Liver (tissue), 9 donors: ENCODE results near the gene PLAAT5. TPM values are rescaled to one million over a fixed set of nuclear protein-coding genes. Genes with fewer than 3 reads are reported as not detected.
A peak's percentile ranks its signal among the peaks of the same experiment; 100 is the strongest.

Experiments
- DNase-seq: peaks from one replicate; pipeline ENCODE4 v3.0.0-alpha.2; 2017; ENCODE audit warnings: low spot score
- H3K27ac ChIP-seq, 2 donors: one replicate each; pipeline ENCODE4 v1.7.0; 2013; ENCODE audit warnings: inconsistent platforms in 2 of 2, low read length in 2 of 2, control low read depth in 1 of 2, low read depth in 1 of 2, mild to moderate bottlenecking in 1 of 2
- H3K27me3 ChIP-seq, 4 donors: one replicate each; pipeline versions ENCODE4 v1.6.1 to v1.7.0; 2013; ENCODE audit warnings: low read length in 3 of 4, inconsistent platforms in 1 of 4, mild to moderate bottlenecking in 1 of 4, moderate library complexity in 1 of 4; ENCODE audit not compliant: control insufficient read depth in 4 of 4, insufficient read depth in 4 of 4
- H3K36me3 ChIP-seq, 4 donors: one replicate each; pipeline versions ENCODE4 v1.6.1 to v1.7.0; 2013; ENCODE audit warnings: low read length in 3 of 4, mild to moderate bottlenecking in 3 of 4, low read depth in 1 of 4, moderate library complexity in 1 of 4; ENCODE audit not compliant: control insufficient read depth in 4 of 4, insufficient read depth in 3 of 4
- H3K4me1 ChIP-seq, 4 donors: one replicate each; pipeline versions ENCODE4 v1.6.1 to v1.7.0; 2013; ENCODE audit warnings: low read length in 3 of 4, mild to moderate bottlenecking in 3 of 4, moderate library complexity in 1 of 4; ENCODE audit not compliant: control insufficient read depth in 4 of 4, insufficient read depth in 4 of 4
- H3K4me3 ChIP-seq, 3 donors: one replicate each; pipeline versions ENCODE4 v1.6.1 to v1.7.0; 2013; ENCODE audit warnings: low read length in 3 of 3, control low read depth in 1 of 3, low read depth in 1 of 3, mild to moderate bottlenecking in 1 of 3
- H3K9ac ChIP-seq, 2 donors: one replicate each; pipeline ENCODE4 v1.7.0; 2013; ENCODE audit warnings: low read length in 2 of 2, mild to moderate bottlenecking in 2 of 2, moderate library complexity in 2 of 2, control low read depth in 1 of 2, low read depth in 1 of 2
- H3K9me3 ChIP-seq, 4 donors: one replicate each; pipeline versions ENCODE4 v1.6.1 to v1.7.0; 2013; ENCODE audit warnings: low read length in 3 of 4; ENCODE audit not compliant: control insufficient read depth in 4 of 4
- EGR1 ChIP-seq, 2 donors: IDR thresholded peaks; 2 replicates each; pipeline ENCODE4 v1.6.1; 2016 to 2018; ENCODE audit warnings: antibody characterized with exemption in 2 of 2, low read depth in 2 of 2
- FOXA1 ChIP-seq: IDR thresholded peaks from 2 replicates; pipeline ENCODE4 v1.6.1; 2016; ENCODE audit warnings: antibody characterized with exemption
- FOXA2 ChIP-seq: IDR thresholded peaks from 2 replicates; pipeline ENCODE4 v1.6.1; 2016; ENCODE audit warnings: antibody characterized with exemption
- GABPA ChIP-seq, 2 donors: IDR thresholded peaks in 1 of 2; conservative IDR thresholded peaks in 1 of 2; 2 replicates each; pipeline ENCODE4 v1.6.1; 2016; ENCODE audit warnings: antibody characterized with exemption in 2 of 2, mild to moderate bottlenecking in 1 of 2, moderate library complexity in 1 of 2
- HNF4A ChIP-seq, 2 donors: conservative IDR thresholded peaks; 2 replicates each; pipeline ENCODE4 v1.6.1; 2016; ENCODE audit warnings: antibody characterized with exemption in 2 of 2, mild to moderate bottlenecking in 2 of 2
- HNF4G ChIP-seq: IDR thresholded peaks from 2 replicates; pipeline ENCODE4 v1.6.1; 2016; ENCODE audit warnings: antibody characterized with exemption
- JUND ChIP-seq, 2 donors: IDR thresholded peaks; 2 replicates each; pipeline ENCODE4 v1.6.1; 2016; ENCODE audit warnings: antibody characterized with exemption in 2 of 2
- NR2F2 ChIP-seq: IDR thresholded peaks from 2 replicates; pipeline ENCODE4 v1.6.1; 2016; ENCODE audit warnings: antibody characterized with exemption
- RAD21 ChIP-seq, 2 donors: IDR thresholded peaks; 2 replicates each; pipeline ENCODE4 v1.6.1; 2016; ENCODE audit warnings: antibody characterized with exemption in 2 of 2, mild to moderate bottlenecking in 2 of 2
- RXRA ChIP-seq, 2 donors: IDR thresholded peaks; 2 replicates each; pipeline ENCODE4 v1.6.1; 2017 to 2018; ENCODE audit warnings: antibody characterized with exemption in 2 of 2, mild to moderate bottlenecking in 1 of 2
- SP1 ChIP-seq: IDR thresholded peaks from 2 replicates; pipeline ENCODE4 v1.6.1; 2018; ENCODE audit warnings: antibody characterized with exemption, mild to moderate bottlenecking
- YY1 ChIP-seq: IDR thresholded peaks from 2 replicates; pipeline ENCODE4 v1.6.1; 2016; ENCODE audit warnings: antibody characterized with exemption, mild to moderate bottlenecking
- WGBS: extraction: QIAGEN DNeasy Blood & Tissue Kit; methylation state at CpG from one replicate; pipeline ENCODE4 v1.1.7; 2013; 5-methylcytosine and 5-hydroxymethylcytosine counted together
- polyA plus RNA-seq, 2 donors: library from polyadenylated mRNA; stranded (reverse) in 1 of 2; unstranded in 1 of 2; fragments of 200-250 nt in 1 of 2; fragments of >200 nt in 1 of 2; fragmentation: Nextera tagmentation in 1 of 2; extraction: Ambion mirVana in 1 of 2; gene quantifications; one replicate each; pipeline versions ENCODE4 v1.2.1 to v1.2.3, GENCODE V29; 2013 to 2015
- total RNA-seq, 2 donors: library from RNA; depleted of rRNA; stranded (reverse); fragments of >200 nt; gene quantifications; one replicate each; pipeline ENCODE4 v1.2.3, GENCODE V29; 2014
- TF ChIP-seq, protein P1 (sequence below): fragments of 150-350 bp; IDR thresholded peaks from 2 replicates; pipeline ENCODE4 v1.5.1; 2017; ENCODE audit warnings: improper control_type of control experiment, low read depth, low read length; ENCODE audit not compliant: missing input control
- TF ChIP-seq, protein P2 (sequence below): IDR thresholded peaks from 2 replicates; pipeline ENCODE4 v1.6.1; 2016; ENCODE audit warnings: antibody characterized with exemption
- TF ChIP-seq, protein P3 (sequence below): IDR thresholded peaks from 2 replicates; pipeline ENCODE4 v1.6.1; 2016; ENCODE audit warnings: antibody characterized with exemption
- TF ChIP-seq, protein P4 (sequence below): IDR thresholded peaks from 2 replicates; pipeline ENCODE4 v1.6.1; 2016; ENCODE audit warnings: antibody characterized with exemption, mild to moderate bottlenecking
- TF ChIP-seq, protein P5 (sequence below): IDR thresholded peaks from 2 replicates; pipeline ENCODE4 v1.6.1; 2016; ENCODE audit warnings: antibody characterized with exemption
- donor health status: healthy.
- donor health status: healthy.
- donor health status: healthy.
- donor health status: healthy.
- donor health status: healthy.

Gene PLAAT5
- total and polyA plus RNA-seq, 4 donors, result 0.03 to 1.4 TPM; not detected in 2

DNA sequence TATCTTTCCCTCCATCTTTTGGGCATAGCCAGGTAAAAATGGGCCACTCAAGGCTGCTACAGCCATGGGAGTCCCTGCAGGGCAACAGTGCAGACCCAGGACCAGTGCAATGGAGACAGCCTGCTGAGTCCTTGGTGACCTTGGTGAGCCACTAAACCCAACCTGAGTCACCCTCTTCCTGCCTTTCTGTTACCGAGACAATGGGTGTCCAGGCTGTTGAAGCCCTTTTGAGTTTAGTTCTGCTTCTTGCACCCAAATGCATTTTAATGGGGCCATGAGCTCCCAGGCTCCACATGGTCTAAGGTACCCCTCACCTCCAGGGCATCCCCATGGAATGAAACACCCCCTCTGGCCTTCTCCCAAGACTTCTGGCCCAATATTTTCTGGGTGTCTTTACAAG, 44.8 kb upstream of the PLAAT5 start:
- peak overlapping the region; percentile 94 to 98 for H3K27ac ChIP-seq
- no peak for DNase-seq
- peaks cover 9 to 25% (median 16%) of the 10 kb centered on the region in 4 donors for H3K4me1 ChIP-seq
- TF ChIP-seq, protein P1, sequence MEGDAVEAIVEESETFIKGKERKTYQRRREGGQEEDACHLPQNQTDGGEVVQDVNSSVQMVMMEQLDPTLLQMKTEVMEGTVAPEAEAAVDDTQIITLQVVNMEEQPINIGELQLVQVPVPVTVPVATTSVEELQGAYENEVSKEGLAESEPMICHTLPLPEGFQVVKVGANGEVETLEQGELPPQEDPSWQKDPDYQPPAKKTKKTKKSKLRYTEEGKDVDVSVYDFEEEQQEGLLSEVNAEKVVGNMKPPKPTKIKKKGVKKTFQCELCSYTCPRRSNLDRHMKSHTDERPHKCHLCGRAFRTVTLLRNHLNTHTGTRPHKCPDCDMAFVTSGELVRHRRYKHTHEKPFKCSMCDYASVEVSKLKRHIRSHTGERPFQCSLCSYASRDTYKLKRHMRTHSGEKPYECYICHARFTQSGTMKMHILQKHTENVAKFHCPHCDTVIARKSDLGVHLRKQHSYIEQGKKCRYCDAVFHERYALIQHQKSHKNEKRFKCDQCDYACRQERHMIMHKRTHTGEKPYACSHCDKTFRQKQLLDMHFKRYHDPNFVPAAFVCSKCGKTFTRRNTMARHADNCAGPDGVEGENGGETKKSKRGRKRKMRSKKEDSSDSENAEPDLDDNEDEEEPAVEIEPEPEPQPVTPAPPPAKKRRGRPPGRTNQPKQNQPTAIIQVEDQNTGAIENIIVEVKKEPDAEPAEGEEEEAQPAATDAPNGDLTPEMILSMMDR, result no peak
- TF ChIP-seq, protein P2, sequence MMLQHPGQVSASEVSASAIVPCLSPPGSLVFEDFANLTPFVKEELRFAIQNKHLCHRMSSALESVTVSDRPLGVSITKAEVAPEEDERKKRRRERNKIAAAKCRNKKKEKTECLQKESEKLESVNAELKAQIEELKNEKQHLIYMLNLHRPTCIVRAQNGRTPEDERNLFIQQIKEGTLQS, result no peak
- no peak for TF ChIP-seq SP1
- H3K9ac ChIP-seq, result no peak overlapping the region
- H3K27me3 ChIP-seq, result no peaks in the 10 kb centered on the region
- no peak overlapping the region for H3K4me3 ChIP-seq
- no peaks in the 10 kb centered on the region for H3K9me3 ChIP-seq
- peaks cover 0 to 2% (median 0%) of the 10 kb centered on the region in 4 donors for H3K36me3 ChIP-seq
- WGBS, result 94% methylated on average over 1 of the region's 1 CpG

DNA sequence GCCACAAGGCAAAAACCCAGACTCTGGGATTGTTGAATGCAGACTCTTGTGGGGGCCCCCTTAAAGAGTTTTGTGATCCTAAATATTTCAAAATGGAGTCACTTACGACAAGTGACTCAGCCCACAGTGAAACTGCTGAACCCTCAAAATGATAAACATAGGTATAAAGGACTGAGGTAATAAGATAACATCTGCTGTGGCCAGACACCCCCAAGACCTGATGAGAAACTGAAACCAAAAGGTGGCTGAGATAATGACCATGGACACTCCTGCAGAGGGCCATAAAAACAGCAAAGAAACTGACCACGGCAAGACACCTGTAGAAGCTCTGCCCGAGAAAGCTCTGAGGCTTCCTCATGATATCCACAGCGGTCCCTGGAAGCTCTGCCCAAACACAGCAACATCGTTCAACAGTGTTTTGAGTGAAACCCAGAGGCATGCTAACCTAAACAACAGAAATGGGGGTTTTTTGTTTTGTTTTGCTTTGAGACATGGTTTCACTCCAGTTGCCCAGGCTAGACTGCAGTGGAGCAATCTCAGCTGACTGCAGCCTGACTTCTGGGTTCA, 44.0 kb upstream of the PLAAT5 start:
- H3K27me3 ChIP-seq, result no peaks in the 10 kb centered on the region
- TF ChIP-seq JUND (IDR thresholded peaks at IDR 0.05) (no peak), FOXA1 (no peak), RAD21 (IDR thresholded peaks at IDR 0.05) (no peak), HNF4G (no peak), RXRA (IDR thresholded peaks at IDR 0.05) (no peak), HNF4A (conservative IDR thresholded peaks at IDR 0.05) (no peak), YY1 (no peak), FOXA2 (no peak), EGR1 (IDR thresholded peaks at IDR 0.05; ENCODE audit: low read depth in 2 of 2) (no peak), GABPA (IDR thresholded peaks at IDR 0.05 in 1 of 2, conservative IDR thresholded peaks at IDR 0.05 in 1 of 2) (no peak), NR2F2 (no peak), SP1 (no peak)
- TF ChIP-seq, protein P3, sequence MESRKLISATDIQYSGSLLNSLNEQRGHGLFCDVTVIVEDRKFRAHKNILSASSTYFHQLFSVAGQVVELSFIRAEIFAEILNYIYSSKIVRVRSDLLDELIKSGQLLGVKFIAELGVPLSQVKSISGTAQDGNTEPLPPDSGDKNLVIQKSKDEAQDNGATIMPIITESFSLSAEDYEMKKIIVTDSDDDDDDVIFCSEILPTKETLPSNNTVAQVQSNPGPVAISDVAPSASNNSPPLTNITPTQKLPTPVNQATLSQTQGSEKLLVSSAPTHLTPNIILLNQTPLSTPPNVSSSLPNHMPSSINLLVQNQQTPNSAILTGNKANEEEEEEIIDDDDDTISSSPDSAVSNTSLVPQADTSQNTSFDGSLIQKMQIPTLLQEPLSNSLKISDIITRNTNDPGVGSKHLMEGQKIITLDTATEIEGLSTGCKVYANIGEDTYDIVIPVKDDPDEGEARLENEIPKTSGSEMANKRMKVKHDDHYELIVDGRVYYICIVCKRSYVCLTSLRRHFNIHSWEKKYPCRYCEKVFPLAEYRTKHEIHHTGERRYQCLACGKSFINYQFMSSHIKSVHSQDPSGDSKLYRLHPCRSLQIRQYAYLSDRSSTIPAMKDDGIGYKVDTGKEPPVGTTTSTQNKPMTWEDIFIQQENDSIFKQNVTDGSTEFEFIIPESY, result no peak
- TF ChIP-seq, protein P1, result no peak
- TF ChIP-seq, protein P4, sequence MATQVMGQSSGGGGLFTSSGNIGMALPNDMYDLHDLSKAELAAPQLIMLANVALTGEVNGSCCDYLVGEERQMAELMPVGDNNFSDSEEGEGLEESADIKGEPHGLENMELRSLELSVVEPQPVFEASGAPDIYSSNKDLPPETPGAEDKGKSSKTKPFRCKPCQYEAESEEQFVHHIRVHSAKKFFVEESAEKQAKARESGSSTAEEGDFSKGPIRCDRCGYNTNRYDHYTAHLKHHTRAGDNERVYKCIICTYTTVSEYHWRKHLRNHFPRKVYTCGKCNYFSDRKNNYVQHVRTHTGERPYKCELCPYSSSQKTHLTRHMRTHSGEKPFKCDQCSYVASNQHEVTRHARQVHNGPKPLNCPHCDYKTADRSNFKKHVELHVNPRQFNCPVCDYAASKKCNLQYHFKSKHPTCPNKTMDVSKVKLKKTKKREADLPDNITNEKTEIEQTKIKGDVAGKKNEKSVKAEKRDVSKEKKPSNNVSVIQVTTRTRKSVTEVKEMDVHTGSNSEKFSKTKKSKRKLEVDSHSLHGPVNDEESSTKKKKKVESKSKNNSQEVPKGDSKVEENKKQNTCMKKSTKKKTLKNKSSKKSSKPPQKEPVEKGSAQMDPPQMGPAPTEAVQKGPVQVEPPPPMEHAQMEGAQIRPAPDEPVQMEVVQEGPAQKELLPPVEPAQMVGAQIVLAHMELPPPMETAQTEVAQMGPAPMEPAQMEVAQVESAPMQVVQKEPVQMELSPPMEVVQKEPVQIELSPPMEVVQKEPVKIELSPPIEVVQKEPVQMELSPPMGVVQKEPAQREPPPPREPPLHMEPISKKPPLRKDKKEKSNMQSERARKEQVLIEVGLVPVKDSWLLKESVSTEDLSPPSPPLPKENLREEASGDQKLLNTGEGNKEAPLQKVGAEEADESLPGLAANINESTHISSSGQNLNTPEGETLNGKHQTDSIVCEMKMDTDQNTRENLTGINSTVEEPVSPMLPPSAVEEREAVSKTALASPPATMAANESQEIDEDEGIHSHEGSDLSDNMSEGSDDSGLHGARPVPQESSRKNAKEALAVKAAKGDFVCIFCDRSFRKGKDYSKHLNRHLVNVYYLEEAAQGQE, result no peak
- TF ChIP-seq, protein P5, sequence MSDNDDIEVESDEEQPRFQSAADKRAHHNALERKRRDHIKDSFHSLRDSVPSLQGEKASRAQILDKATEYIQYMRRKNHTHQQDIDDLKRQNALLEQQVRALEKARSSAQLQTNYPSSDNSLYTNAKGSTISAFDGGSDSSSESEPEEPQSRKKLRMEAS, result no peak
- TF ChIP-seq, protein P2, result no peak
- no peak overlapping the region for H3K27ac ChIP-seq
- DNase-seq, result no peak
- 87% methylated on average over 5 of the region's 5 CpGs for WGBS
- no peak overlapping the region for H3K9ac ChIP-seq
- H3K9me3 ChIP-seq, result no peaks in the 10 kb centered on the region
- no peak overlapping the region for H3K4me3 ChIP-seq
- peaks cover 0 to 2% (median 0%) of the 10 kb centered on the region in 4 donors for H3K36me3 ChIP-seq
- peaks cover 9 to 25% (median 16%) of the 10 kb centered on the region in 4 donors for H3K4me1 ChIP-seq
